Naive thymus-derived CD4-positive, alpha-beta T cell (primary cell): ENCODE measurements around the gene GIPC3. TPM values are rescaled to one million over a fixed set of nuclear protein-coding genes. Genes with fewer than 3 reads are reported as not detected.

Experiments used
- ATAC-seq: fragments of 150-1000 bp; cut with Tn5 transposase; 2 replicates; pipeline ENCODE4 v1.10.0; 2021; ENCODE audit warnings: mild to moderate bottlenecking, moderate library complexity
- CTCF ChIA-PET: fragments of 350-600 bp; sonication (Branson Sonifier 250); formaldehyde crosslinking; loops from one replicate; lab custom pipeline; 2021; ENCODE audit warnings: antibody characterized with exemption; lab: Charles Lee
- POLR2A ChIA-PET: fragments of 350-600 bp; sonication (Branson Sonifier 250); formaldehyde crosslinking; loops from one replicate; lab custom pipeline; 2021; ENCODE audit warnings: antibody characterized with exemption, inconsistent platforms; lab: Charles Lee
- DNase-seq, 9 donors: peaks; one replicate each; pipeline versions ENCODE4 v3.0.0 to v3.0.0-alpha.2; 2020 to 2022; ENCODE audit warnings: mixed read lengths in 1 of 9
- H3K27ac ChIP-seq: one replicate; pipeline ENCODE4 v1.7.0; 2013; ENCODE audit warnings: mild to moderate bottlenecking, low read depth, low read length, moderate library complexity
- H3K27me3 ChIP-seq, 2 donors: one replicate each; pipeline ENCODE4 v1.7.0; 2013; ENCODE audit warnings: low read length in 2 of 2, mild to moderate bottlenecking in 2 of 2, moderate library complexity in 2 of 2; ENCODE audit not compliant: control insufficient read depth in 2 of 2, insufficient read depth in 2 of 2
- H3K36me3 ChIP-seq, 3 experiments: 1 replicate in 2 of 3; 2 replicates in 1 of 3; pipeline ENCODE4 v1.7.0; 2013; ENCODE audit warnings: low read length in 3 of 3, mild to moderate bottlenecking in 3 of 3, moderate library complexity in 1 of 3; ENCODE audit not compliant: insufficient read depth in 3 of 3, control insufficient read depth in 2 of 3
- H3K4me1 ChIP-seq, 2 donors: one replicate each; pipeline ENCODE4 v1.7.0; 2013; ENCODE audit warnings: low read length in 2 of 2, mild to moderate bottlenecking in 2 of 2, moderate library complexity in 1 of 2; ENCODE audit not compliant: control insufficient read depth in 2 of 2, insufficient read depth in 2 of 2
- H3K4me3 ChIP-seq: 2 replicates; pipeline ENCODE4 v1.7.0; 2013; ENCODE audit warnings: mild to moderate bottlenecking, low read length
- H3K9me3 ChIP-seq, 3 experiments: 1 replicate in 2 of 3; 2 replicates in 1 of 3; pipeline ENCODE4 v1.7.0; 2013; ENCODE audit warnings: low read length in 3 of 3; ENCODE audit not compliant: control insufficient read depth in 2 of 3
- H3K27ac Mint-ChIP-seq, 9 donors: one replicate each; pipeline ENCODE4 v1.8.0; 2020 to 2022; ENCODE audit warnings: mixed read lengths in 9 of 9, mild to moderate bottlenecking in 8 of 9, moderate library complexity in 5 of 9, inconsistent platforms in 2 of 9
- H3K27me3 Mint-ChIP-seq, 5 donors: one replicate each; pipeline ENCODE4 v1.8.0; 2021 to 2022; ENCODE audit warnings: mixed read lengths in 5 of 5, mild to moderate bottlenecking in 1 of 5
- H3K36me3 Mint-ChIP-seq, 5 donors: one replicate each; pipeline ENCODE4 v1.8.0; 2020 to 2022; ENCODE audit warnings: mixed read lengths in 5 of 5, mild to moderate bottlenecking in 3 of 5, inconsistent platforms in 1 of 5
- H3K4me1 Mint-ChIP-seq, 7 donors: one replicate each; pipeline ENCODE4 v1.8.0; 2020 to 2022; ENCODE audit warnings: mixed read lengths in 7 of 7, mild to moderate bottlenecking in 3 of 7, inconsistent platforms in 1 of 7
- H3K4me3 Mint-ChIP-seq, 10 donors: one replicate each; pipeline ENCODE4 v1.8.0; 2020 to 2022; ENCODE audit warnings: mild to moderate bottlenecking in 10 of 10, mixed read lengths in 10 of 10, moderate library complexity in 6 of 10, inconsistent platforms in 2 of 10
- H3K9me3 Mint-ChIP-seq, 11 donors: one replicate each; pipeline ENCODE4 v1.8.0; 2020 to 2022; ENCODE audit warnings: mixed read lengths in 11 of 11, mild to moderate bottlenecking in 4 of 11, inconsistent platforms in 1 of 11, moderate library complexity in 1 of 11
- intact Hi-C, 2 donors: fragments of 100-400 bp; cut with micrococcal nuclease; formaldehyde crosslinking; loops; one replicate each; pipeline ENCODE4 v1.15.1; 2023
- polyA plus RNA-seq, 2 donors: library from polyadenylated mRNA; unstranded; fragments of 300-500 nt; fragmentation: Illumina TruSeq; gene quantifications; one replicate each; pipeline ENCODE4 v1.2.3, GENCODE V29; 2021
- total RNA-seq, 6 experiments: library from RNA in 5 of 6; stranded (reverse) in 5 of 6; gene quantifications; 1 replicate in 5 of 6; 2 replicates in 1 of 6; pipeline ENCODE4 v1.2.3 and lab custom pipeline; 2021 to 2026

GIPC3 gene
- total and polyA plus RNA-seq, 7 experiments from 2014 or later: 0.85 to 3.3 (median 2.0) TPM

GRCh38 chr19:3586707-3587346, 1.5 kb downstream of the GIPC3 start:
- Mint-ChIP-seq H3K27me3 (peaks cover 0 to 6% (median 0%) of the 10 kb centered on the region in 5 donors), H3K4me1 (no peaks in the 10 kb centered on the region), H3K4me3 (peak overlapping the region in 3 of 10 donors; percentile 10 to 71 (median 12)), H3K27ac (no peak overlapping the region), H3K36me3 (no peaks in the 10 kb centered on the region), H3K9me3 (peaks cover 0 to 6% (median 0%) of the 10 kb centered on the region in 11 donors)
- no peaks in the 10 kb centered on the region for H3K36me3 ChIP-seq
- ATAC-seq (no peak), DNase-seq (no peak)
- no peak overlapping the region for H3K4me3 ChIP-seq
- CTCF ChIA-PET: interaction anchor here (1.6 kb wide), 1 partner anchor 22 kb away, joined by 5 read pairs; no protein-coding TSS in a partner anchor
- POLR2A ChIA-PET: interaction anchor here (0.8 to 2.6 kb wide), 4 partner anchors 13 to 32 kb away, joined by 3 to 9 read pairs (median 6); no protein-coding TSS in a partner anchor
- H3K4me1 ChIP-seq: peaks cover 0 to 6% of the 10 kb centered on the region in 2 donors
- intact Hi-C loops: loop anchor here in 1 of 2 donors (1.0 to 2.0 kb wide), 5 partner anchors 15 to 119 kb away; partner anchors contain the start of genes CACTIN and HMG20B
- H3K27ac ChIP-seq: no peak overlapping the region
- H3K27me3 ChIP-seq: no peaks in the 10 kb centered on the region
- H3K9me3 ChIP-seq: no peaks in the 10 kb centered on the region

GRCh38 chr19:3589439-3589838, 4.2 kb downstream of the GIPC3 start:
- Histone ChIP-seq H3K4me3 (no peak overlapping the region), H3K27ac (no peak overlapping the region), H3K36me3 (no peaks in the 10 kb centered on the region), H3K9me3 (no peaks in the 10 kb centered on the region), H3K4me1 (peaks cover 0 to 6% of the 10 kb centered on the region in 2 donors), H3K27me3 (no peaks in the 10 kb centered on the region)
- CTCF ChIA-PET: interaction anchor here (0.6 kb wide), 1 partner anchor 97 kb away, joined by 4 read pairs; no protein-coding TSS in a partner anchor
- Mint-ChIP-seq H3K4me3 (peak overlapping the region in 1 of 10 donors; percentile 12), H3K27me3 (no peaks in the 10 kb centered on the region), H3K4me1 (peaks cover 0 to 3% (median 0%) of the 10 kb centered on the region in 7 donors), H3K27ac (peak overlapping the region in 1 of 9 donors; percentile 45), H3K36me3 (peaks cover 0 to under 1% (median 0%) of the 10 kb centered on the region in 5 donors), H3K9me3 (peaks cover 0 to 6% (median 0%) of the 10 kb centered on the region in 11 donors)
- DNase-seq (no peak), ATAC-seq (no peak)
- POLR2A ChIA-PET: no interaction called here
- intact Hi-C loops: no loop called here

DNA sequence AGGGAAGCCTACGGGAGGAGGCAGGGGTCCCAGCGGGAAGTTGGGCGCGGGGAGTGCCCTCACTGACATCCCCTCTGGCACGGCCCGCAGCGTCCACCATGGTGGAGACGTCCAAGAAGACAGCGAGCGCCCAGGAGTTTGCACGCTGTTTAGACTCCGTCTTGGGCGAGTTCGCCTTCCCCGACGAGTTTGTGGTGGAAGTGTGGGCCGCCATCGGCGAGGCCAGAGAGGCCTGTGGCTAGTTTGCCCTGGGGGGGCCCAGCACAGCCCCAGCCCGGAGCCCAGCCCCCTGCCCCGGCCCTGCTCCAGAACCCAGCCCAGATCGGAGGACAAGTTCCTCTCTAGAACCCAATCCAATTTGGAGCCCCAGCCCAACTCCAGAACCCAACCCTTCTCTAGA, 4.7 kb downstream of the GIPC3 start:
- Histone ChIP-seq H3K4me1 (peaks cover 0 to 6% of the 10 kb centered on the region in 2 donors), H3K36me3 (no peaks in the 10 kb centered on the region), H3K4me3 (no peak overlapping the region), H3K27me3 (no peaks in the 10 kb centered on the region), H3K27ac (no peak overlapping the region), H3K9me3 (no peaks in the 10 kb centered on the region)
- no peak for DNase-seq
- intact Hi-C loops: no loop called here
- H3K9me3 Mint-ChIP-seq: peaks cover 0 to 6% (median 0%) of the 10 kb centered on the region in 11 donors
- H3K4me1 Mint-ChIP-seq: peaks cover 0 to 3% (median 0%) of the 10 kb centered on the region in 7 donors
- no peak for ATAC-seq
- CTCF ChIA-PET: interaction anchor here (0.6 to 0.7 kb wide), 2 partner anchors 9 to 29 kb away, joined by 3 to 4 read pairs; no protein-coding TSS in a partner anchor
- H3K27me3 Mint-ChIP-seq: no peaks in the 10 kb centered on the region
- POLR2A ChIA-PET: no interaction called here
- no peak overlapping the region for H3K27ac Mint-ChIP-seq
- H3K36me3 Mint-ChIP-seq: peaks cover 0 to 3% (median 0%) of the 10 kb centered on the region in 5 donors
- no peak overlapping the region for H3K4me3 Mint-ChIP-seq

DNA sequence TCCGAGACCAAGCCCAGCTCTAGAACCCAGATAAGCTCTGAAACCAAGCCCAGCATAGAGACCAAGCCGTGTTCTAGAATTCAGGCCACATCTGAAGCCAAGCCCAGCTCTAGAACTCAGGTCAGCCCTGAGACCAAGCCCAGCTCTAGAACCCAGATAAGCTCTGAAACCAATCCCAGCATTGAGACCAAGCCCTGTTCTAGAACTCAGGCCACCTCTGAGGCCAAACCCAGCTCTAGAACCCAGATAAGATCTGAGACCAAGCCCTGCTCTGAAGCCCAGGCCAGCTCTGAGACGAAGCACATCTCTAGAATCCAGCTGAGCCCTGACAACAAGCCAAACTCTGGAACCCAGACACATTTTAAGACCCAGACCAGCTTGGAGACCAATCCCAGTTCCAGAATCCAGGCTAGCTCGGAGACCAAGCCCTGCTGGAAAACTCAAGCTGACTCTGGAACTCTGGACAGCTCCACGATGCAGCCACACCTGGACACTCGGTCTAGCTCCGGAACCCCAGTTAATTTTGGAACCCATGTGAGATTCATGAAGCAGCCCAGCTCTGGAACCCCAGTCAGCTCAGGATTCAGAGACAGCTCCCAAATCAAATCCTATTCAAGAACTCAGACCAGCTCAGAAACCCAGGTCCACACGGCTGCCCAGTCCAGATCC, 5.8 kb downstream of the GIPC3 start:
- CTCF ChIA-PET: interaction anchor here (0.7 to 1.0 kb wide), 2 partner anchors 27 to 29 kb away, joined by 3 read pairs; no protein-coding TSS in a partner anchor
- Mint-ChIP-seq H3K27ac (peak overlapping the region in 3 of 9 donors; percentile 4 to 57 (median 12)), H3K36me3 (peaks cover 0 to 3% (median 0%) of the 10 kb centered on the region in 5 donors), H3K27me3 (no peaks in the 10 kb centered on the region), H3K4me1 (peaks cover 0 to 3% (median 0%) of the 10 kb centered on the region in 7 donors), H3K4me3 (no peak overlapping the region), H3K9me3 (peaks cover 0 to 6% (median 0%) of the 10 kb centered on the region in 11 donors)
- no peaks in the 10 kb centered on the region for H3K9me3 ChIP-seq
- no peak overlapping the region for H3K27ac ChIP-seq
- no peak overlapping the region for H3K4me3 ChIP-seq
- no peak for ATAC-seq
- H3K27me3 ChIP-seq: no peaks in the 10 kb centered on the region
- H3K36me3 ChIP-seq: no peaks in the 10 kb centered on the region
- intact Hi-C loops: no loop called here
- POLR2A ChIA-PET: interaction anchor here (0.6 kb wide), 1 partner anchor 1052 kb away, joined by 3 read pairs; no protein-coding TSS in a partner anchor
- H3K4me1 ChIP-seq: peaks cover 0 to 3% of the 10 kb centered on the region in 2 donors
- no peak for DNase-seq

GRCh38 chr19:3591876-3592613, 6.8 kb downstream of the GIPC3 start:
- ChIA-PET CTCF (interaction anchor here (1.0 kb wide), 1 partner anchor 28 kb away, joined by 3 read pairs; no protein-coding TSS in a partner anchor), POLR2A (interaction anchor here (1.1 kb wide), 1 partner anchor 17 kb away, joined by 3 read pairs; no protein-coding TSS in a partner anchor)
- Histone ChIP-seq H3K4me1 (no peaks in the 10 kb centered on the region), H3K27me3 (no peaks in the 10 kb centered on the region), H3K4me3 (no peak overlapping the region), H3K36me3 (no peaks in the 10 kb centered on the region), H3K9me3 (no peaks in the 10 kb centered on the region), H3K27ac (no peak overlapping the region)
- Mint-ChIP-seq H3K9me3 (peaks cover 0 to 6% (median 0%) of the 10 kb centered on the region in 11 donors), H3K27me3 (no peaks in the 10 kb centered on the region), H3K27ac (peak overlapping the region in 2 of 9 donors; percentile 19 to 57), H3K4me3 (no peak overlapping the region), H3K36me3 (peaks cover 0 to 3% (median 0%) of the 10 kb centered on the region in 5 donors), H3K4me1 (peaks cover 0 to 3% (median 0%) of the 10 kb centered on the region in 7 donors)
- intact Hi-C loops: no loop called here
- ATAC-seq (no peak), DNase-seq (no peak)

- POLR2A ChIA-PET: no interaction called here
- Mint-ChIP-seq H3K4me3 (no peak overlapping the region), H3K36me3 (peaks cover 0 to 3% (median 0%) of the 10 kb centered on the region in 5 donors), H3K4me1 (peaks cover 0 to 3% (median 0%) of the 10 kb centered on the region in 7 donors), H3K27ac (peak overlapping the region in 1 of 9 donors; percentile 28), H3K9me3 (peaks cover 0 to 6% (median 0%) of the 10 kb centered on the region in 11 donors), H3K27me3 (no peaks in the 10 kb centered on the region)
- ATAC-seq: no peak
- CTCF ChIA-PET: no interaction called here
- H3K36me3 ChIP-seq: no peaks in the 10 kb centered on the region
- H3K27me3 ChIP-seq: no peaks in the 10 kb centered on the region
- no peak overlapping the region for H3K27ac ChIP-seq
- no peak for DNase-seq
- H3K9me3 ChIP-seq: no peaks in the 10 kb centered on the region
- no peak overlapping the region for H3K4me3 ChIP-seq
- intact Hi-C loops: no loop called here
- no peaks in the 10 kb centered on the region for H3K4me1 ChIP-seq
These were observed 7.9 kb downstream of the GIPC3 start for GRCh38 chr19:3593156-3593555.
